ENCODE data around the gene CSAG1.
"Not testable (repeated sequence)": the region's sequence is repeated elsewhere in the genome, so short reads cannot be mapped to it uniquely, and the experiment has no call there.

Gene CSAG1, protein sequence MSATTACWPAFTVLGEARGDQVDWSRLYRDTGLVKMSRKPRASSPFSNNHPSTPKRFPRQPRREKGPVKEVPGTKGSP

DNA sequence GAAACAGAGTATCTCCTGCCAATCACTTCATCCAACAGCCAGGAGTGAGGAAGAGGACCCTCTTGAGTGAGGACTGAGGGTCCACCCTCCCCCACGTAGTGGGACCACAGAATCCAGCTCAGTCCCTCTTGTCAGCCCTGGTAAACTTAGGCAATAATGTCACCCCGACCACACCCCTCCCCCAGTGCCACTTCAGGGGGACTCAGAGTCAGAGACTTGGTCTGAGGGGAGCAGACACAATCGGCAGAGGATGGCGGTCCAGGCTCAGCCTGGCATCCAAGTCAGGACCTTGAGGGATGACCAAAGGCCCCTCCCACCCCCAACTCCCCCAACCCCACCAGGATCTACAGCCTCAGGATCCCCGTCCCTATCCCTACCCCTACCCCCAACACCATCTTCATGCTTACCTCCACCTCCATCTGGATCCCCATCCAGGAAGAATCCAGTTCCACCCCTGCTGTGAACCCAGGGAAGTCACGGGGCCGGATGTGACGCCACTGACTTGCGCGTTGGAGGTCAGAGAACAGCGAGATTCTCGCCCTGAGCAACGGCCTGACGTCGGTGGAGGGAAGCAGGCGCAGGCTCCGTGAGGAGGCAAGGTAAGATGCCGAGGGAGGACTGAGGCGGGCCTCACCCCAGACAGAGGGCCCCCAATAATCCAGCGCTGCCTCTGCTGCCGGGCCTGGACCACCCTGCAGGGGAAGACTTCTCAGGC lies at the start of gene CSAG1, which contains the start of gene MAGEA12:
Gene CSAG1 (minus strand): TSS at position 461 of the 715 bp plus-strand sequence. CDS start 1,261 bp downstream, outside the sequence.
Gene MAGEA12 (plus strand): TSS at position 497 of the 715 bp plus-strand sequence. CDS start 2,405 bp downstream, outside the sequence.
- DNase-seq = no peak

DNA sequence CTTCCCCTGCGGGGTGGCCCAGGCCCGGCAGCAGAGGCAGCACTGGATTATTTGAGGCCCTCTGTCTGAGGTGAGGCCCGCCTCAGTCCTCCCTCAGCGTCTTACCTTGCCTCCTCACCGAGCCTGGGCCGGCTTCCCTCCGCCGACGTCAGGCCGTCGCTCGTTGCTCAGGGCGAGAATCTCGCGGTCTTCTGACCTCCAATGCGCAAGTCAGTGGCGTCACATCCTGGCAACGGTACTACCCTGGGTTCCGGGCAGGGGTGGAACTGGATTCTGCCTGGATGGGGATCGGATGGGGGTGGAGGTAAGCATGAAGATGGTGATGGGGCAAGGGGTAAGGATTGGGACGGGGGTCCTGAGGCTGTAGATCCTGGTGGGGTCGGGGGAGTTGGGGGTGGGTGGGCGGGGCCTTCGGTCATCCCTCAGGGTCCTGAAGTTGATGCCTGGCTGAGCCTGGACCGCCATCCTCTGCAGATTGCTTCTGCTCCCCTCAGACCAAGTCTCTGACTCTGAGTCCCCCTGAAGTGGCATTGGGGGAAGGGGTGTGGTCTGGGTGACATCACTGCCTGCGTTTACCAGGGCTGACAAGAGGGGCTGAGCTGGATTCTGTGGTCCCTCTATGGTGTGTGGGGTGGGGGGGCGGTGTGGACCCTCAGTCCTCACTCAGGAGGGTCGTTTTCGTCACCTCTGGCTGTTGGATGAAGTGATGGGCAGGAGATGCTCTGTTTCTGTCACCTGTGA lies 36.2 kb upstream of the CSAG1 start, which contains the start of gene MAGEA6:
Gene MAGEA6 (minus strand): TSS at position 141 of the 741 bp plus-strand sequence. CDS start 2,039 bp downstream, outside the sequence.
- not testable (repeated sequence) for DNase-seq

DNA sequence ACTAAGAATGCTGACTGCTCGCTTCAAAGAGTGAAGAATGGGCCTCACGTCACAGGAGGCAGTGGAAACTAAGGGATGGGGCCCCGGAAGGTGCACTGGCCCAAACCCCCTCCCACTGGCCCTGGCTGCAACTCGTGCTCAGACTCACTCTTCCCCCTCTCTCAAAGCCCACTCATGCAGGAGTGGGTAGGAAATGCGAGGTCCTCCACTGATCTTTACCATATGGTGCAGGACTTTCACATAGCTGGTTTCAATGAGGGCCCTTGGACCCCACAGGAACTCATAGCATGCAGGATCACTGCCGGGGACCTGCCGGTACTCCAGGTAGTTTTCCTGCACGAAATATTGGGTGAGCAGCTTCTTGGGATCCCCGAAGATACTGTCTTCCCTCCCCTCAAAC lies 33.0 kb upstream of the CSAG1 start:
- DNase-seq = not testable (repeated sequence)

DNA sequence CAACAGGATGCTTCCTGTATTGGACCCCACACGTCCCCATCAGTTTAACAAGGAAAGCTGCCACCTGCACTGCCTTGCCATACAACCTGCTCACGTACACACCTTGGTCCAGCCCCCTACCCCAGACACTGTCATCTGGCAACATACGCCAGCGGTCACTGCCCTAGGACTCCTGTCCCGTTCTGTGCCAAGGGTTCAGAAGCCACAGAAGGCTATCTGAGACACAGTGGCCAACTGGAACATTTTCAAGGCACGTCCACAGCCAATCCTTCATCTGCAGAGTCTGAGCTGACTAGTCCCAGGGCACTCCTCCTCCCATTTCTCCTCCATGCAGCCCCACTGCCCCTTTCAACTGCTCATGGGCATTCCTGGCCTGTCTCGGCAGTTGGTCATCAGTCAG lies 28.1 kb upstream of the CSAG1 start:
- DNase-seq = not testable (repeated sequence)

DNA sequence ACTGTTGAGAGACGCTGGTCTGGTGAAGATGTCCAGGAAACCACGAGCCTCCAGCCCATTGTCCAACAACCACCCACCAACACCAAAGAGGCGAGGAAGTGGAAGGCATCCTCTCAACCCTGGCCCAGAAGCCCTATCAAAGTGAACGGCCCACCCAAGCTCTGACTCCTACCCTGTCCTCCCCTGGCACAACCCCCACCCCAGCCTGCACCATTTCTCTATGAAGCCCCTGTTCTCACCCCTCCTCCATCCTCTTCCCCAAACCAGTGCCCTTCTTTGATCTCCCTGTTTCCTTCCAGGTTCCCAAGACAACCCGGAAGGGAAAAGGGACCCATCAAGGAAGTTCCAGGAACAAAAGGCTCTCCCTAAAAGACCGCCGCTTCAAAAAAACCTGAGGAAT lies 26.0 kb upstream of the CSAG1 start:
- not testable (repeated sequence) for DNase-seq

DNA sequence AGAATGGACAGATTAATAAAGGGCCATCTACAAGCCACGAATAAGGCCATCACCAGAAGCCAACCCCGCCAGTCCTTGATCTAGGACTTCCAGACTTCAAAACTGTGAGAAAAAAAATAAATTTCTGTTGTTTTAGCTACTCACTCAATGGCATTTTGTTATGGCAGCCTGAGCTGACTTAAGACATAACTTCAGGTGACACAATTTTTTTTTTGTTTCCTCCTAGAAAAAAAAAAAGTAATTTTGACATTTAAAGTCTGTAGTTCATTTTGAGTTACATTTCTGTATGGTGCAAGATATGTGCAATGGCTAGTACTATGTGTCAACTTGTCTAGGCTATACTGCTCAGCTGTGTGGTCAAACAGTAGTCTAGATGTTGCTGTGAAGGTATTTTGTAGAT lies 25.4 kb upstream of the CSAG1 start, which contains the start of gene CSAG3:
Gene CSAG3 (plus strand): TSS at position 301 of the 400 bp plus-strand sequence.
- not testable (repeated sequence) for DNase-seq

DNA sequence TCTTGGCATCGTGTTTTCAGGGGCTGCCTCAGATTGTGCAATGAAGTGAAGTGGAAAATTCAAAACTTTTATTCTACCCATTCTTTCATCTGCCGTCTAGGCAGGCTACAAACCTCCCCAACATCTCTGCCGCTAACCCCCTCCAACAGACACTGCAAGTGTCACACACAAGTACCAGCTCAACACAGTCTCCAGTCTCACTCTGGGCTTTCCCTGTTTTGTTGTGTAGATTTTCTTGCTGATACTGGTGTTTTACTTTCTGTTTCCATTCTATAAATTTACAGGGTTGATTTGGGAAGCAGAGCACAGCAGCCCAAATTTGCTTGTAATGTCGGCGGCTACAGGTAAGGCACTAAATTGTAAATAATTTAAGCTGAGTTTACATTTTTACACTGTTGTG lies 21.4 kb upstream of the CSAG1 start:
- DNase-seq = not testable (repeated sequence)

DNA sequence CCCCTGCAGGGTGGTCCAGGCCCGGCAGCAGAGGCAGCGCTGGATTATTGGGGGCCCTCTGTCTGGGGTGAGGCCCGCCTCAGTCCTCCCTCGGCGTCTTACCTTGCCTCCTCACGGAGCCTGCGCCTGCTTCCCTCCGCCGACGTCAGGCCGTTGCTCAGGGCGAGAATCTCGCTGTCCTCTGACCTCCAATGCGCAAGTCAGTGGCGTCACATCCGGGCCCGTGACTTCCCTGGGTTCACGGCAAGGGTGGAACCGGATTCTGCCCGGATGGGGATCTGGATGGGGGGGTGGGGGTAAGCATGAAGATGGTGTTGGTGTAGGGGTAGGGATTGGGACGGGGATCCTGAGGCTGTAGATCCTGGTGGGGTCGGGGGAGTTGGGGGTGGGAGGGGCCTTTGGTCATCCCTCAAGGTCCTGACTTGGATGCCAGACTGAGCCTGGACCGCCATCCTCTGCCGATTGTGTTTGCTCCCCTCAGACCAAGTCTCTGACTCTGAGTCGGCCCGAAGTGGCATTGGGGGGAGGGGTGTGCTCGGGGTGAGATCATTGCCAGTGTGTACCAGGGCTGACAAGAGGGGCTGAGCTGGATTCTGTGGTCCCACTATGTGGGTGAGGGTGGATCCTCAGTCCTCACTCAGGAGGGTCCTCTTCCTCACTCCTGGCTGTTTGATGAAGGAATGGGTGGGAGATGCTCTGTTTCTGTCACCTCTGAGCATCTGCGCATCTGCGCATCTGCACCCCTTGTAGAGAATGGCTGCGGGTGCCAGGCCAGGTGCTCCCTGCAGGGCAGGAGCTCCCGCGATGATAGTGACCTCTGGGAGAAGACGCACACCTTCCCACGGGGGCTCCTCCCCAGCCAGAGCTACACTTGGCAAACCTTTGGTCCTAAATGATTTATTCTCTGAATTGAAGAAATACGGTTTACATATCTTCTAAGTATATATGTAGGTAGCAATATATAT lies 20.4 kb upstream of the CSAG1 start, which contains the start of gene MAGEA2:
Gene MAGEA2 (minus strand): TSS at position 157 of the 965 bp plus-strand sequence. CDS start 2,479 bp downstream, outside the sequence.
- DNase-seq = not testable (repeated sequence)

DNA sequence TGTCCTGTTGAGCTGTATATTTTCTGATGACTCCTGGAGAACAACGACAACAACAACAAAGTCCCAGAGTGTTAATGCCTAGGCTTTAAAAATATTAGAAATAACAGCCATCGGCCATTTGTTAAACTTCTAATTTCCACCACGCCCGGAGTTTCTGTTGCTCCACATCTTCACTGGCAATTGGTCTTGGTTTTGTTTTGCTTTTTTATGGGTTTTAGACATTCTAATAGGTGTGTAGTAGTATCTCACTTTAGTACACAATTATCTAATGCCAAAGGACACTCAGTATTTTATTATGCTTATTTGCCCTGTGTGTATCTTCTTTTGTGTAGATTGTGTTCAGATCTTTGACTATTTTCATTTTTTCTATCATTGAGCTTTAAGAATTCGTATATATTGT lies 5.0 kb upstream of the CSAG1 start:
- DNase-seq = no peak

DNA sequence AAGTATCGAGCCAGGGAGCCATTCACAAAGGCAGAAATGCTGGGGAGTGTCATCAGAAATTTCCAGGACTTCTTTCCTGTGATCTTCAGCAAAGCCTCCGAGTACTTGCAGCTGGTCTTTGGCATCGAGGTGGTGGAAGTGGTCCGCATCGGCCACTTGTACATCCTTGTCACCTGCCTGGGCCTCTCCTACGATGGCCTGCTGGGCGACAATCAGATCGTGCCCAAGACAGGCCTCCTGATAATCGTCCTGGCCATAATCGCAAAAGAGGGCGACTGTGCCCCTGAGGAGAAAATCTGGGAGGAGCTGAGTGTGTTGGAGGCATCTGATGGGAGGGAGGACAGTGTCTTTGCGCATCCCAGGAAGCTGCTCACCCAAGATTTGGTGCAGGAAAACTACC lies 3.0 kb upstream of the CSAG1 start:
- not testable (repeated sequence) for DNase-seq

DNA sequence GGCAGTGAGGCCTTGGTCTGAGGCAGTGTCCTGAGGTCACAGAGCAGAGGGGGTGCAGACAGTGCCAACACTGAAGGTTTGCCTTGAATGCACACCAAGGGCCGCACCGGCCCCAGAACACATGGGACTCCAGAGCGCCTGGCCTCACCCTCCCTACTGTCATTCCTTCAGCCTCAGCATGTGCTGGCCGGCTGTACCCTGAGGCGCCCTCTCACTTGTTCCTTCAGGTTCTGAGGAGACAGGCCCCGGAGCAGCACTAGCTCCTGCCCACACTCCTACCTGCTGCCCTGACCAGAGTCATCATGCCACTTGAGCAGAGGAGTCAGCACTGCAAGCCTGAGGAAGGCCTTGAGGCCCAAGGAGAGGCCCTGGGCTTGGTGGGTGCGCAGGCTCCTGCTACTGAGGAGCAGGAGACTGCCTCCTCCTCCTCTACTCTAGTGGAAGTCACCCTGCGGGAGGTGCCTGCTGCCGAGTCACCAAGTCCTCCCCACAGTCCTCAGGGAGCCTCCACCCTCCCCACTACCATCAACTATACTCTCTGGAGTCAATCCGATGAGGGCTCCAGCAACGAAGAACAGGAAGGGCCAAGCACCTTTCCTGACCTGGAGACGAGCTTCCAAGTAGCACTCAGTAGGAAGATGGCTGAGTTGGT lies 2.5 kb upstream of the CSAG1 start:
- DNase-seq = no peak

DNA sequence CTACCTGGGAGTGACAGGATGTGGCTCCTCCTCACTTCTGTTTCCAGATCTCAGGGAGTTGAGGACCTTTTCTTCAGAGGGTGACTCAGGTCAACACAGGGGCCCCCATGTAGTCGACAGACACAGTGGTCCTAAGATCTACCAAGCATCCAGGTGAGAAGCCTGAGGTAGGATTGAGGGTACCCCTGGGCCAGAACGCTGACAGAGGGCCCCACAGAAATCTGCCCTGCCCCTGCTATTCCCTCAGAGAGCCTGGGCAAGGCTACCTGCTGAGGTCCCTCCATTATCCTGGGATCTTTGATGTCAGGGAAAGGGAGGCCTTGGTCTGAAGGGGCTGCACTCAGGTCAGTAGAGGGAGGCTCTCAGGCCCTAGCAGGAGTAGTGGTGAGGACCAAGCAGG lies 1.6 kb upstream of the CSAG1 start:
- DNase-seq = no peak

DNA sequence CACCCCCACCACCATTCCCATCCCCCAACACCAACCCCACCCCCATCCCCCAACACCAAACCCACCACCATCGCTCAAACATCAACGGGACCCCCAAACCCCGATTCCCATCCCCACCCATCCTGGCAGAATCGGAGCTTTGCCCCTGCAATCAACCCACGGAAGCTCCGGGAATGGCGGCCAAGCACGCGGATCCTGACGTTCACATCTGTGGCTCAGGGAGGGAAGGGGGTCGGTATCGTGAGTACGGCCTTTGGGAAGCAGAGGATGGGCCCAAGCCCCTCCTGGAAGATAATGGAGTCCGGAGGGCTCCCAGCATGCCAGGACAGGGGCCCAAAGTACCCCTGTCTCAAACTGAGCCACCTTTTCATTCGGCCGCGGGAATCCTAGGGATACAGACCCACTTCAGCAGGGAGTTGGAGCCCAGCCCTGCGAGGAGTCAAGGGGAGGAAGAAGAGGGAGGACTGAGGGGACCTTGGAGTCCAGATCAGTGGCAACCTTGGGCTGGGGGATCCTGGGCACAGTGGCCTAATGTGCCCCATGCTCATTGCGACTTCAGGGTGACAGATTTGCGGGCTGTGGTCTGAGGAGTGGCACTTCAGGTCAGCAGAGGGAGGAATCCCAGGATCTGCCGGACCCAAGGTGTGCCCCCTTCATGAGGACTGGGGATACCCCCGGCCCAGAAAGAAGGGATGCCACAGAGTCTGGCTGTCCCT lies 780 bp upstream of the CSAG1 start:
- not testable (repeated sequence) for DNase-seq

DNA sequence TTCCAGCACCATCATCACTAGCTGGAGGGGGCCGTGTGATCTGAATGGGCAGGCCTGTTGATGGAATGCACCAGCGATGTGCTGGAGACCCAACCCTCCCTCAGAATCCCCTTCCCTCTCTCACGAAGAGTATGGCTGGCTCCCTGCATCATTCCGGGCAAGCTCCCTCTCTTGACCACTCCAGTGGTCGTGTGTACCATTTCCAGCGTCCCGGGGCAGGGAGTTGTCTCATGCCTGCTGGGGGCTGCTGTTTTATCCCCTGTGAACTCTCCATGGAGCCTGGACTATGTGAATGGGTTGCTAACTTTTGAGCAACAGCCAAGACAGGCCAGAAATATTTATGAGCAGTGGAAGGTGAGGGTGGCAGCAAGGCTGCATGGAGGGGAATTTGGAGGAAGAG lies 8.1 kb downstream of the CSAG1 start:
- DNase-seq = no peak

DNA sequence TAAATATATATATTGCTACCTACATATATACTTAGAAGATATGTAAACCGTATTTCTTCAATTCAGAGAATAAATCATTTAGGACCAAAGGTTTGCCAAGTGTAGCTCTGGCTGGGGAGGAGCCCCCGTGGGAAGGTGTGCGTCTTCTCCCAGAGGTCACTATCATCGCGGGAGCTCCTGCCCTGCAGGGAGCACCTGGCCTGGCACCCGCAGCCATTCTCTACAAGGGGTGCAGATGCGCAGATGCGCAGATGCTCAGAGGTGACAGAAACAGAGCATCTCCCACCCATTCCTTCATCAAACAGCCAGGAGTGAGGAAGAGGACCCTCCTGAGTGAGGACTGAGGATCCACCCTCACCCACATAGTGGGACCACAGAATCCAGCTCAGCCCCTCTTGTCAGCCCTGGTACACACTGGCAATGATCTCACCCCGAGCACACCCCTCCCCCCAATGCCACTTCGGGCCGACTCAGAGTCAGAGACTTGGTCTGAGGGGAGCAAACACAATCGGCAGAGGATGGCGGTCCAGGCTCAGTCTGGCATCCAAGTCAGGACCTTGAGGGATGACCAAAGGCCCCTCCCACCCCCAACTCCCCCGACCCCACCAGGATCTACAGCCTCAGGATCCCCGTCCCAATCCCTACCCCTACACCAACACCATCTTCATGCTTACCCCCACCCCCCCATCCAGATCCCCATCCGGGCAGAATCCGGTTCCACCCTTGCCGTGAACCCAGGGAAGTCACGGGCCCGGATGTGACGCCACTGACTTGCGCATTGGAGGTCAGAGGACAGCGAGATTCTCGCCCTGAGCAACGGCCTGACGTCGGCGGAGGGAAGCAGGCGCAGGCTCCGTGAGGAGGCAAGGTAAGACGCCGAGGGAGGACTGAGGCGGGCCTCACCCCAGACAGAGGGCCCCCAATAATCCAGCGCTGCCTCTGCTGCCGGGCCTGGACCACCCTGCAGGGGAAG lies 19.4 kb downstream of the CSAG1 start, which contains the start of gene MAGEA2B:
Gene MAGEA2B (plus strand): TSS at position 814 of the 973 bp plus-strand sequence. CDS start 2,479 bp downstream, outside the sequence.
- DNase-seq = not testable (repeated sequence)

DNA sequence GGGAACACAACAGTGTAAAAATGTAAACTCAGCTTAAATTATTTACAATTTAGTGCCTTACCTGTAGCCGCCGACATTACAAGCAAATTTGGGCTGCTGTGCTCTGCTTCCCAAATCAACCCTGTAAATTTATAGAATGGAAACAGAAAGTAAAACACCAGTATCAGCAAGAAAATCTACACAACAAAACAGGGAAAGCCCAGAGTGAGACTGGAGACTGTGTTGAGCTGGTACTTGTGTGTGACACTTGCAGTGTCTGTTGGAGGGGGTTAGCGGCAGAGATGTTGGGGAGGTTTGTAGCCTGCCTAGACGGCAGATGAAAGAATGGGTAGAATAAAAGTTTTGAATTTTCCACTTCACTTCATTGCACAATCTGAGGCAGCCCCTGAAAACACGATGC lies 20.3 kb downstream of the CSAG1 start:
- not testable (repeated sequence) for DNase-seq

DNA sequence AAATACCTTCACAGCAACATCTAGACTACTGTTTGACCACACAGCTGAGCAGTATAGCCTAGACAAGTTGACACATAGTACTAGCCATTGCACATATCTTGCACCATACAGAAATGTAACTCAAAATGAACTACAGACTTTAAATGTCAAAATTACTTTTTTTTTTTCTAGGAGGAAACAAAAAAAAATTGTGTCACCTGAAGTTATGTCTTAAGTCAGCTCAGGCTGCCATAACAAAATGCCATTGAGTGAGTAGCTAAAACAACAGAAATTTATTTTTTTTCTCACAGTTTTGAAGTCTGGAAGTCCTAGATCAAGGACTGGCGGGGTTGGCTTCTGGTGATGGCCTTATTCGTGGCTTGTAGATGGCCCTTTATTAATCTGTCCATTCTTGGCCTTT lies 24.3 kb downstream of the CSAG1 start, which contains the start of gene CSAG2:
Gene CSAG2 (minus strand): TSS at position 101 of the 400 bp plus-strand sequence. CDS start 161 bp downstream, outside the sequence.
- DNase-seq = not testable (repeated sequence)

DNA sequence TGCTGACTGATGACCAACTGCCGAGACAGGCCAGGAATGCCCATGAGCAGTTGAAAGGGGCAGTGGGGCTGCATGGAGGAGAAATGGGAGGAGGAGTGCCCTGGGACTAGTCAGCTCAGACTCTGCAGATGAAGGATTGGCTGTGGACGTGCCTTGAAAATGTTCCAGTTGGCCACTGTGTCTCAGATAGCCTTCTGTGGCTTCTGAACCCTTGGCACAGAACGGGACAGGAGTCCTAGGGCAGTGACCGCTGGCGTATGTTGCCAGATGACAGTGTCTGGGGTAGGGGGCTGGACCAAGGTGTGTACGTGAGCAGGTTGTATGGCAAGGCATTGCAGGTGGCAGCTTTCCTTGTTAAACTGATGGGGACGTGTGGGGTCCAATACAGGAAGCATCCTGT lies 27.0 kb downstream of the CSAG1 start:
- DNase-seq = not testable (repeated sequence)

DNA sequence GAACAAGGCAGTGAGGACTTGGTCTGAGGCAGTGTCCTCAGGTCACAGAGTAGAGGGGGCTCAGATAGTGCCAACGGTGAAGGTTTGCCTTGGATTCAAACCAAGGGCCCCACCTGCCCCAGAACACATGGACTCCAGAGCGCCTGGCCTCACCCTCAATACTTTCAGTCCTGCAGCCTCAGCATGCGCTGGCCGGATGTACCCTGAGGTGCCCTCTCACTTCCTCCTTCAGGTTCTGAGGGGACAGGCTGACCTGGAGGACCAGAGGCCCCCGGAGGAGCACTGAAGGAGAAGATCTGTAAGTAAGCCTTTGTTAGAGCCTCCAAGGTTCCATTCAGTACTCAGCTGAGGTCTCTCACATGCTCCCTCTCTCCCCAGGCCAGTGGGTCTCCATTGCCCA lies 33.1 kb downstream of the CSAG1 start:
- not testable (repeated sequence) for DNase-seq
